Upper lobe of left lung (tissue), 6 donors: ENCODE measurements around the gene SLIT1. TPM values are rescaled to one million over a fixed set of nuclear protein-coding genes. Genes with fewer than 3 reads are reported as not detected.

Experiments used
- ATAC-seq, 2 donors: fragments of 200-7000 bp; cut with Tn5 transposase; one replicate each; pipeline ENCODE4 v1.9.1; 2022; ENCODE audit warnings: mild to moderate bottlenecking in 2 of 2, moderate library complexity in 2 of 2; ENCODE audit not compliant: low FRiP score in 2 of 2
- DNase-seq, 2 donors: peaks; one replicate each; pipeline ENCODE4 v3.0.0-alpha.2; 2019 to 2020
- H3K27ac ChIP-seq, 4 donors: fragments of 200-600 bp; sonication (generic); one replicate each; pipeline ENCODE4 v1.5.1; 2016 to 2019
- H3K27me3 ChIP-seq, 4 donors: fragments of 200-600 bp; sonication (generic); one replicate each; pipeline ENCODE4 v1.5.1; 2017 to 2019
- H3K36me3 ChIP-seq, 4 donors: fragments of 200-600 bp; sonication (generic); one replicate each; pipeline ENCODE4 v1.5.1; 2016 to 2019
- H3K4me1 ChIP-seq, 4 donors: fragments of 200-600 bp; sonication (generic); one replicate each; pipeline ENCODE4 v1.5.1; 2018 to 2019
- H3K4me3 ChIP-seq, 4 donors: fragments of 200-600 bp; sonication (generic); one replicate each; pipeline ENCODE4 v1.5.1; 2017 to 2019; ENCODE audit warnings: mild to moderate bottlenecking in 2 of 4, moderate library complexity in 1 of 4
- H3K9me3 ChIP-seq, 4 donors: fragments of 200-600 bp; sonication (generic); one replicate each; pipeline ENCODE4 v1.5.1; 2018 to 2019
- EP300 ChIP-seq, 4 donors: sonication (generic); formaldehyde crosslinking; IDR thresholded peaks; one replicate each; pipeline ENCODE4 v1.5.1; 2017; ENCODE audit warnings: antibody characterized with exemption in 4 of 4, control low read depth in 2 of 4
- POLR2A ChIP-seq, 4 donors: fragments of 450-650 bp; IDR thresholded peaks; one replicate each; pipeline ENCODE4 v1.5.1; 2016 to 2017; ENCODE audit warnings: antibody characterized with exemption in 4 of 4, mild to moderate bottlenecking in 2 of 4
- POLR2AphosphoS5 ChIP-seq, 2 donors: sonication (generic); formaldehyde crosslinking; IDR thresholded peaks; one replicate each; pipeline ENCODE4 v1.5.1; 2017; ENCODE audit warnings: antibody characterized with exemption in 2 of 2
- WGBS, 2 donors: methylation state at CpG; one replicate each; pipeline ENCODE4 v1.1.5; 2017 to 2018; 5-methylcytosine and 5-hydroxymethylcytosine counted together
- total RNA-seq, 6 donors: library from RNA; depleted of rRNA in 4 of 6; stranded (reverse); fragments of >200 nt in 4 of 6; gene quantifications; one replicate each; pipeline versions ENCODE4 v1.1.0 to v1.2.1, GENCODE V29; 2016 to 2021
- TF ChIP-seq, protein P1 (sequence below), 6 experiments: fragments of 450-650 bp in 4 of 6; fragments of 200-600 bp in 2 of 6; sonication (generic) in 2 of 6; IDR thresholded peaks; one replicate each; pipeline ENCODE4 v1.5.1; 2016 to 2019; ENCODE audit warnings: antibody characterized with exemption in 6 of 6
- donor health status: DM: no; HTN: no; CAD: no; lungs with moderate emphysema.
- donor health status: DM: no; HTN: yes; CAD: no; lungs with severe emphysema.

The SLIT1 gene
- total RNA-seq, 6 donors from 2014 or later = 0.30 to 1.6 (median 0.54) TPM; not detected in 1

DNA sequence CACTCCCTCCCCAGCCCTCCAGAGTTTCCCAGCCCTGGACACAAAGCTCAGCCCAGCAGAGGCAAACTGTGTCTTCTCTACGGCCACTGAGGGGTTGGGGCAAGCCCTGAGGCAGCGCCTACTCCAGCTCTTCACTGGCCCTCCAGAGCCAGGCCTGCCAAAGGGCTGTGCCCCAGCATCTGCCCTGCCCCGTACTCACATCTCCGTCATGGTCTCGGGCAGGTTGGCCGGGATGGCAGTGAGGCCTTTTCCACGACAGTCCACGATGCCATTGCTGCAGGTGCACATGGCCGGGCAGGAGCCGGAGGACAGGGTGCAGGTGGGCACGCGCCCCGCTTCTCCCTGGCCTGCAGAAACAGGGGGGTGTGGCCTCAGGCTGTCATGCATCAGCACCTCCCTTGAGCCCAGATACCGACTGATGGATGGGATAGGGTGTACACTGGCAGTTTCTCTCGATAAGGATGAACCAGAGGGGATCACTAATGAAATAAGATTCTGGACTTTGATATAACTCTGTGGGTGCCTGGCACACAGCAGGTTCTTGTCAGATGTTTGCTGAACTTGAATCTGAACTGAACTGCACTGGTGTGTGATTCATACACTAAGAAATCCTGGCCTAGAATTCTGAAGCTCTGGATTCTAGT lies 125.2 kb downstream of the SLIT1 start:
- no peak for TF ChIP-seq EP300 (IDR thresholded peaks at IDR 0.05)
- TF ChIP-seq, protein P1, sequence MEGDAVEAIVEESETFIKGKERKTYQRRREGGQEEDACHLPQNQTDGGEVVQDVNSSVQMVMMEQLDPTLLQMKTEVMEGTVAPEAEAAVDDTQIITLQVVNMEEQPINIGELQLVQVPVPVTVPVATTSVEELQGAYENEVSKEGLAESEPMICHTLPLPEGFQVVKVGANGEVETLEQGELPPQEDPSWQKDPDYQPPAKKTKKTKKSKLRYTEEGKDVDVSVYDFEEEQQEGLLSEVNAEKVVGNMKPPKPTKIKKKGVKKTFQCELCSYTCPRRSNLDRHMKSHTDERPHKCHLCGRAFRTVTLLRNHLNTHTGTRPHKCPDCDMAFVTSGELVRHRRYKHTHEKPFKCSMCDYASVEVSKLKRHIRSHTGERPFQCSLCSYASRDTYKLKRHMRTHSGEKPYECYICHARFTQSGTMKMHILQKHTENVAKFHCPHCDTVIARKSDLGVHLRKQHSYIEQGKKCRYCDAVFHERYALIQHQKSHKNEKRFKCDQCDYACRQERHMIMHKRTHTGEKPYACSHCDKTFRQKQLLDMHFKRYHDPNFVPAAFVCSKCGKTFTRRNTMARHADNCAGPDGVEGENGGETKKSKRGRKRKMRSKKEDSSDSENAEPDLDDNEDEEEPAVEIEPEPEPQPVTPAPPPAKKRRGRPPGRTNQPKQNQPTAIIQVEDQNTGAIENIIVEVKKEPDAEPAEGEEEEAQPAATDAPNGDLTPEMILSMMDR (IDR thresholded peaks at IDR 0.05) = no peak
- no peak for TF ChIP-seq POLR2AphosphoS5 (IDR thresholded peaks at IDR 0.05)
- no peak for TF ChIP-seq POLR2A (IDR thresholded peaks at IDR 0.05)
- 66 to 94% methylated on average over 4 to 15 of the region's 15 CpGs for WGBS, 2 donors
- Histone ChIP-seq H3K27me3 (no peaks in the 10 kb centered on the region), H3K4me1 (no peaks in the 10 kb centered on the region), H3K9me3 (no peaks in the 10 kb centered on the region), H3K4me3 (no peak overlapping the region), H3K36me3 (no peaks in the 10 kb centered on the region), H3K27ac (no peak overlapping the region)
- ATAC-seq = no peak
- peak in 1 of 2 donors; percentile 75 for DNase-seq

DNA sequence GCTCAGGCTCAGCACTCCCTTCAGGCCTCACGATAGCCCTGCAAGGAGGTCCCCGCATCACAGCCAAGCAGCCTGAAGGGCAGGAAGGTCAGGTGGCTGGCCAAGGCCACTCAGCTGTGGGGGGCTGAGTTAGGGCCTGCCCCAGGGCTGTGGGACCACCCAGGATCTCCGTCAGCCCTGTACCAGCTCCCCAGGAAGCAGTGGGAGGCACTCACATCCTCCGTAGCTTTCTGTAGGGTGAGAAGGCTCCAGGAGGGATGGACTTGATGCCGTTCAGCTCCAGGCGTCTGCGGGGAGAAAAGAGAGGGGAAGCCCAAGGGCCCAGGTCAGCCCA lies 125.9 kb downstream of the SLIT1 start:
- ATAC-seq (no peak), DNase-seq (peak in 1 of 2 donors; percentile 24)
- 76 to 79% methylated on average over 4 to 6 of the region's 7 CpGs for WGBS, 2 donors
- H3K9me3 ChIP-seq = no peaks in the 10 kb centered on the region
- no peak overlapping the region for H3K27ac ChIP-seq
- no peaks in the 10 kb centered on the region for H3K27me3 ChIP-seq
- no peaks in the 10 kb centered on the region for H3K4me1 ChIP-seq
- H3K4me3 ChIP-seq = no peak overlapping the region
- TF ChIP-seq, protein P1 (IDR thresholded peaks at IDR 0.05) = no peak
- TF ChIP-seq POLR2AphosphoS5 (IDR thresholded peaks at IDR 0.05) (no peak), EP300 (IDR thresholded peaks at IDR 0.05) (no peak), POLR2A (IDR thresholded peaks at IDR 0.05) (no peak)
- no peaks in the 10 kb centered on the region for H3K36me3 ChIP-seq

DNA sequence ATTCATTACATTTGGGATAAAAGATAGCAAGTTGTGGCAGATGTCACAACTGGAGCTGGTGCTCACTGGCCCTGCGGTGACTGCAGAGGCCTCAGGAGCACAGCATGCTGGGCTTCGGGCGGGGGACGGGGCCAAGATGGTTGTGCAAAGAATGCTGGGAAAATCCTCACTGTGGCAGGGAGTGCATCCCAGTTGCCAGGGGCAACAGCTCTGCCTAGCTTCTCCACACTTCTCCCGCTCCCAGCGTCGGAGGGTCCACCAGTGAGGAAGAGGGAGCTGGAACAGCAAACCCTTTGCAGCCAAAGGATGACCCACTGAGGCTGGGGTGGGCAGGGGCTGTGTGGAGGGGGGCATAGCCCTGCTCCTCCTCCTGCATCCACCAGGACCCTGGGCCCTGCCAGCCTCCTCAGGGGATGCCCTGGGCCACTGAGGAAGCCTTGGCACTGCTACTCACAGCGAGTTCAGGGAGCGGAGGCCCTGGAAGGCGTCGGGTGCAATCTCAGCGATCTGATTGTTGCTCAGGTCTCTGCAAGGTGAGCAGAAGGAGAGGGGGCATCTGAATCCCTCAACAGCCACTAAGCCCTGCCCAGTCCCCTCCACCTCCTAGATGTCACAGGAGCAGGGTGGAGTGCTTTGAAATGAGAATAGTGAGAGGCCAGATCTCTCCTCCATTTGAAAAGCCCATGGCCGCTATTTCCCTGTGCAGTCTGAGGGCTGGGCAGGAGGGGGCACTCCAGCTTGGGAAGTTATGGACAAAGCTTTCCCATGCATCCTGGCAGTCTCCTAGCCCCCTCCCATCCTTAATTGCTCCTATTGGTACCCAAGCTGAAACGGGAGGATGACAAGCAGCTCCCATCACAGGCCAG lies 126.5 kb downstream of the SLIT1 start:
- ATAC-seq (no peak), DNase-seq (peak in 1 of 2 donors; percentile 39)
- 84 to 90% methylated on average over 8 to 14 of the region's 14 CpGs for WGBS, 2 donors
- no peaks in the 10 kb centered on the region for H3K27me3 ChIP-seq
- no peak overlapping the region for H3K4me3 ChIP-seq
- TF ChIP-seq POLR2A (IDR thresholded peaks at IDR 0.05) (no peak), EP300 (IDR thresholded peaks at IDR 0.05) (no peak), POLR2AphosphoS5 (IDR thresholded peaks at IDR 0.05) (no peak)
- no peak overlapping the region for H3K27ac ChIP-seq
- H3K9me3 ChIP-seq = no peaks in the 10 kb centered on the region
- no peaks in the 10 kb centered on the region for H3K36me3 ChIP-seq
- H3K4me1 ChIP-seq = no peaks in the 10 kb centered on the region

DNA sequence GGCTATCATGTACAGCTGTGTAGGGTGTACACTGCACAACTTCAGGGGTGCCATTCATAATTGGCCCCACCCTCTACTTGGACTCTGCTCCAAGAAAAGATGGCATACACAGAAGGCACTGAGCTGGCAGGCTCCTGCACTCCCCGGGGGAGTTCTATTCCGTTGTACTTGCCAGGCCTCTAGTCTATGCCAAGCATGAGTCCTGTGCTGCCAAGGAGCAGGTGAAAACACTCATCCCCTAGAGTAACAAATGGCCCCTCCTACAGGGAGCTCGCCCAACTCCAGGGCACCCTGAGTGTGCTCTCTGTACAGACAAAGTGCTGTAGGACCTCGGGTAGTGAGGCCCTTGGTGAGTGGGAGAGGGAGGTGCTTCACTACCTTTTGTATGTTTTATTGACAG lies 127.2 kb downstream of the SLIT1 start:
- peak in 1 of 2 donors; percentile 11 for ATAC-seq
- Histone ChIP-seq H3K27me3 (no peaks in the 10 kb centered on the region), H3K36me3 (no peaks in the 10 kb centered on the region), H3K4me3 (no peak overlapping the region), H3K27ac (no peak overlapping the region), H3K4me1 (no peaks in the 10 kb centered on the region), H3K9me3 (no peaks in the 10 kb centered on the region)
- 65 to 70% methylated on average over 3 to 4 of the region's 4 CpGs for WGBS, 2 donors
- peak in 1 of 2 donors; percentile 29 for DNase-seq
- TF ChIP-seq, protein P1 (IDR thresholded peaks at IDR 0.05) = no peak
- TF ChIP-seq POLR2AphosphoS5 (IDR thresholded peaks at IDR 0.05) = no peak
- no peak for TF ChIP-seq EP300 (IDR thresholded peaks at IDR 0.05)
- no peak for TF ChIP-seq POLR2A (IDR thresholded peaks at IDR 0.05)

DNA sequence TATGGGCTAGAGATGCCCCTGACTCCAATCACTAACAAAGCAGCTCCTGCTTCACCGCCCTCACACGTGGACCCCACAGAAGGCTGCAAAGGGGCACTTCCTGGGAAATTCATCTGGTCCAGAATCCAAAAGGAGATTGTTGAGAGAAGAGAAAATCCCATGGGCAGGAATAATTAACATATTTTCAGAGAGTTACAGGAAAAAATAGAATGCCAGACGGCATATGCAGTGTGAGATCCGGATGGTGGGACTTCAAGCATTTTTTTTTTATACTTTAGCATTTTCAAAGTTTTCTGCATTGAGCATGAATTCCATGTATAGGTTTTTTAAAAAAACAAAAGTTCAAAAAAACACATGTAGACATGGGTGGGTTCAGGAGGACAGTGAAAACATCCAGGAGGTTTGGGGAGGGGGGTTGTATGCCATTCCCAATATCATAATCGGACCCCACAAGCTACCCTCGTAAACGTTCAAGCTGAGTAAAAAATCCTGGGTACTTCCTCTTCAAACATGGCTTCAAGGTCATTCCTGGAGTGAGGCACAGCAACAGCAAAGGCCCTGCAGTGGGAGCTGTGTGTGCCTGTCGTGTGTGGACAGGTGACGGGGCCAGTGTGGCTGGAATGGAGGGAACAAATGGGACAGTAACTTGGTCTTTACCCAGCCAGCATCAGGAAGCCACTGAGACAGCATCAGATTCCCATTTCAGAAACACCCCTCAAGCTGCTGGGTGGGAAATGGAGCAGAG lies 128.1 kb downstream of the SLIT1 start:
- Histone ChIP-seq H3K4me3 (no peak overlapping the region), H3K4me1 (no peaks in the 10 kb centered on the region), H3K36me3 (no peaks in the 10 kb centered on the region), H3K9me3 (no peaks in the 10 kb centered on the region), H3K27ac (no peak overlapping the region), H3K27me3 (no peaks in the 10 kb centered on the region)
- no peak for TF ChIP-seq POLR2A (IDR thresholded peaks at IDR 0.05)
- TF ChIP-seq POLR2AphosphoS5 (IDR thresholded peaks at IDR 0.05) = no peak
- TF ChIP-seq, protein P1 (IDR thresholded peaks at IDR 0.05) = no peak
- TF ChIP-seq EP300 (IDR thresholded peaks at IDR 0.05) = no peak
- ATAC-seq = no peak
- no peak for DNase-seq
- WGBS, 2 donors = 81 to 83% methylated on average over 9 of the region's 9 CpGs
